Sigmoid colon (tissue), 7 donors: Measurements from ENCODE around the gene CARS1. TPM values are rescaled to one million over a fixed set of nuclear protein-coding genes. Genes with fewer than 3 reads are reported as not detected.

ENCODE experiments used
- DNase-seq: peaks from one replicate; pipeline ENCODE4 v3.0.0-alpha.2; 2019
- H3K27ac ChIP-seq, 4 donors: fragments of 200-600 bp; sonication (generic); one replicate each; pipeline ENCODE4 v1.5.1; 2016 to 2019; ENCODE audit warnings: mild to moderate bottlenecking in 1 of 4
- H3K27me3 ChIP-seq, 3 donors: fragments of 200-600 bp; sonication (generic); one replicate each; pipeline ENCODE4 v1.5.1; 2019; ENCODE audit warnings: mild to moderate bottlenecking in 1 of 3
- H3K36me3 ChIP-seq, 4 donors: fragments of 200-600 bp; sonication (generic); one replicate each; pipeline ENCODE4 v1.5.1; 2016 to 2019
- H3K4me1 ChIP-seq, 4 donors: fragments of 200-600 bp; sonication (generic); one replicate each; pipeline ENCODE4 v1.5.1; 2017 to 2019
- H3K4me3 ChIP-seq, 4 donors: fragments of 200-600 bp; sonication (generic); one replicate each; pipeline ENCODE4 v1.5.1; 2017 to 2019; ENCODE audit warnings: mild to moderate bottlenecking in 2 of 4, moderate library complexity in 1 of 4
- H3K9me3 ChIP-seq, 4 donors: fragments of 200-600 bp in 3 of 4; sonication (generic) in 3 of 4; one replicate each; pipeline versions ENCODE4 v1.5.1 to v1.6.1; 2013 to 2019
- EP300 ChIP-seq, 4 donors: sonication (generic); formaldehyde crosslinking; IDR thresholded peaks; one replicate each; pipeline ENCODE4 v1.6.1; 2017; ENCODE audit warnings: antibody characterized with exemption in 4 of 4
- POLR2A ChIP-seq, 2 donors: fragments of 450-650 bp; IDR thresholded peaks; one replicate each; pipeline ENCODE4 v1.6.1; 2016; ENCODE audit warnings: antibody characterized with exemption in 2 of 2, mild to moderate bottlenecking in 2 of 2, moderate library complexity in 2 of 2
- POLR2AphosphoS5 ChIP-seq, 4 donors: sonication (generic); formaldehyde crosslinking; IDR thresholded peaks; one replicate each; pipeline ENCODE4 v1.6.1; 2017; ENCODE audit warnings: antibody characterized with exemption in 4 of 4
- WGBS, 2 donors: extraction: QIAGEN DNeasy Blood & Tissue Kit; methylation state at CpG; one replicate each; pipeline ENCODE4 v1.1.7; 2013; 5-methylcytosine and 5-hydroxymethylcytosine counted together
- intact Hi-C: fragments of 100-400 bp; cut with DNase I; formaldehyde crosslinking; loops from one replicate; pipeline ENCODE4 v1.15.1; 2023
- polyA plus RNA-seq, 3 donors: library from polyadenylated mRNA; stranded (reverse); fragments of 200-250 nt; gene quantifications; one replicate each; pipeline ENCODE4 v1.2.3, GENCODE V29; 2013
- total RNA-seq, 4 donors: library from RNA; depleted of rRNA; stranded (reverse); fragments of >200 nt; gene quantifications; one replicate each; pipeline ENCODE4 v1.1.0, GENCODE V29; 2016
- TF ChIP-seq, protein P1 (sequence below), 4 experiments: fragments of 450-650 bp in 3 of 4; fragments of 200-600 bp in 1 of 4; IDR thresholded peaks; one replicate each; pipeline ENCODE4 v1.5.1; 2016 to 2019; ENCODE audit warnings: antibody characterized with exemption in 4 of 4, mild to moderate bottlenecking in 3 of 4, moderate library complexity in 2 of 4
- donor health status: healthy with polysubstance abuse.
- donor health status: Bipolar disorder and iron deficiency.
- donor health status: healthy.

Gene CARS1
- total and polyA plus RNA-seq, 7 donors: 21.0 to 57.1 (median 35.9) TPM

DNA sequence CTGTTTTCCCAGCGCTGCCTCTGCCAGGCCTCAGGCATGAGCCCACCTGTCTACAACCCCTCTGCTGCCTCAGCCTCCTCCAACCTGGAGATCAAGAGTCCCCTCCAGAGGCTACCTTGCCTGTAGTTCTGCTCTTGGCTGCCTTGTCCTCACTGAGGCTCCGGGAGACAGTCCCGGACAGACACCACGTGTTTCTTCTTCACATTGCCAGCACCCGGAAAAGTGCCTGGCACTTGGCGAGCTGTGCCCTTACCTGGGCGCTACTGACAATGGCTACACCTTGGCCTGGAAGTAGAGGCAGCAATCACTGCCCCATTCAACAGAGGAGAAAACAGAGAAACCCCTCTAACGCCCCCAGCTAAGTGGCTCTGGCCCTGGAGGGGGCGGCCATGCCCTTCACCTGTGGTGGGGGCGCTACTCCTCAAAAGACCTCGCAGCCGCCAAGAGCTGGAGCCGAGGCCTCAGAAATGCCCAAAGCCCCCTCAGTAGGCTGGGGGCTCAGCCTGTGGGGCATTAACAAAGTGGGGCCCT, 62.1 kb downstream of the CARS1 start:
- no peak for DNase-seq
- no peak overlapping the region for H3K27ac ChIP-seq
- no peaks in the 10 kb centered on the region for H3K36me3 ChIP-seq
- TF ChIP-seq POLR2A (IDR thresholded peaks at IDR 0.05): no peak
- TF ChIP-seq, protein P1, sequence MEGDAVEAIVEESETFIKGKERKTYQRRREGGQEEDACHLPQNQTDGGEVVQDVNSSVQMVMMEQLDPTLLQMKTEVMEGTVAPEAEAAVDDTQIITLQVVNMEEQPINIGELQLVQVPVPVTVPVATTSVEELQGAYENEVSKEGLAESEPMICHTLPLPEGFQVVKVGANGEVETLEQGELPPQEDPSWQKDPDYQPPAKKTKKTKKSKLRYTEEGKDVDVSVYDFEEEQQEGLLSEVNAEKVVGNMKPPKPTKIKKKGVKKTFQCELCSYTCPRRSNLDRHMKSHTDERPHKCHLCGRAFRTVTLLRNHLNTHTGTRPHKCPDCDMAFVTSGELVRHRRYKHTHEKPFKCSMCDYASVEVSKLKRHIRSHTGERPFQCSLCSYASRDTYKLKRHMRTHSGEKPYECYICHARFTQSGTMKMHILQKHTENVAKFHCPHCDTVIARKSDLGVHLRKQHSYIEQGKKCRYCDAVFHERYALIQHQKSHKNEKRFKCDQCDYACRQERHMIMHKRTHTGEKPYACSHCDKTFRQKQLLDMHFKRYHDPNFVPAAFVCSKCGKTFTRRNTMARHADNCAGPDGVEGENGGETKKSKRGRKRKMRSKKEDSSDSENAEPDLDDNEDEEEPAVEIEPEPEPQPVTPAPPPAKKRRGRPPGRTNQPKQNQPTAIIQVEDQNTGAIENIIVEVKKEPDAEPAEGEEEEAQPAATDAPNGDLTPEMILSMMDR (IDR thresholded peaks at IDR 0.05): no peak
- TF ChIP-seq EP300 (IDR thresholded peaks at IDR 0.05): no peak
- 87 to 90% methylated on average over 13 of the region's 13 CpGs for WGBS, 2 donors
- no peaks in the 10 kb centered on the region for H3K9me3 ChIP-seq
- intact Hi-C loops: no loop called here
- H3K27me3 ChIP-seq: no peaks in the 10 kb centered on the region
- H3K4me3 ChIP-seq: no peak overlapping the region
- peaks cover 0 to 26% (median 21%) of the 10 kb centered on the region in 4 donors for H3K4me1 ChIP-seq

DNA sequence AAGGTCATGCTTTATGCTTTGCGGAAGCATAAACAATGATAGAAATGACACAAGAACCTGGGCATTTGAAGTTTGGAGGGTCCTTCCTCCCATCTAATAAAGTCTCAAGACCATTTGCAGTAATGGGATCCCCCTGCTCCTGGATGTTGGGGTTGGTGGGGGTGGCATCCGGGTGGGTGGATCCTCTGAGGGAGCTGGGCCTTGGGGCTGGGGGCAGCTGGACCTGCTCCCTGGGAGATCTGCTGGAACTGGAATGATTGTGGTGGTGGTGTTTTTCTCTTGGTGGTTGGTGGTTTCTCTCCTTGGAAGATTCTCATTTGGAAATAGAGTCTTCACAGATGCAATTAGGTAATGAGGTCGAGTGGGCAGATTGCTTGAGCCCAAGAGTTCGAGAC, 62.9 kb downstream of the CARS1 start:
- Histone ChIP-seq H3K27me3 (no peaks in the 10 kb centered on the region), H3K4me1 (peaks cover 0 to 30% (median 26%) of the 10 kb centered on the region in 4 donors), H3K4me3 (no peak overlapping the region), H3K9me3 (no peaks in the 10 kb centered on the region), H3K27ac (no peak overlapping the region), H3K36me3 (no peaks in the 10 kb centered on the region)
- 93 to 94% methylated on average over 4 of the region's 4 CpGs for WGBS, 2 donors
- DNase-seq: no peak
- intact Hi-C loops: loop anchor here (5.0 kb wide), 1 partner anchor 63 kb away; the partner anchor contains the start of gene CARS1
- no peak for TF ChIP-seq POLR2A (IDR thresholded peaks at IDR 0.05)
- TF ChIP-seq POLR2AphosphoS5 (IDR thresholded peaks at IDR 0.05): no peak
- TF ChIP-seq, protein P1 (IDR thresholded peaks at IDR 0.05): no peak
- TF ChIP-seq EP300 (IDR thresholded peaks at IDR 0.05): no peak

DNA sequence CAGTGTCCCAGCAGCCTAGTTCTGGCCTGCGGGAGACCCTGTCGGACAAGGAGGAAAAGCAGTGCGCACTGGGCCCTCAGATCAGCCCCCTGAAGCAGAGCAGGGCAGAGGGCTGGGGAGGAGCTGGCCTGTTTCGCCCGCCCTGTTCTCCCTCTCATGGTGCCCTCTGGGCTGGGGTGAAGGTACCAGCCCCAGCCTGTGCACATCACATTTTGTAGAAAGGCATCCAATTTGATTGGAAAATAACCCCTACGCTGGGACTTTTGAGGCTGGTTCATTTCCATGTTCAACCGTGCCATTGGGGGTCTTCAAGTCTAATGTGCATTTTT, 64.3 kb downstream of the CARS1 start:
- H3K36me3 ChIP-seq: no peaks in the 10 kb centered on the region
- no peak for DNase-seq
- no peaks in the 10 kb centered on the region for H3K27me3 ChIP-seq
- WGBS, 2 donors: 23 to 37% methylated on average over 7 of the region's 7 CpGs
- H3K4me3 ChIP-seq: peak overlapping the region in 3 of 4 donors; percentile 79 to 95 (median 93)
- H3K4me1 ChIP-seq: peaks cover 0 to 44% (median 40%) of the 10 kb centered on the region in 4 donors
- H3K9me3 ChIP-seq: no peaks in the 10 kb centered on the region
- no peak overlapping the region for H3K27ac ChIP-seq
- TF ChIP-seq EP300 (IDR thresholded peaks at IDR 0.05) (no peak), POLR2A (IDR thresholded peaks at IDR 0.05) (no peak), POLR2AphosphoS5 (IDR thresholded peaks at IDR 0.05) (no peak)
- TF ChIP-seq, protein P1 (IDR thresholded peaks at IDR 0.05): no peak
- intact Hi-C loops: loop anchor here (5.0 kb wide), 1 partner anchor 64 kb away; the partner anchor contains the start of gene CARS1

DNA sequence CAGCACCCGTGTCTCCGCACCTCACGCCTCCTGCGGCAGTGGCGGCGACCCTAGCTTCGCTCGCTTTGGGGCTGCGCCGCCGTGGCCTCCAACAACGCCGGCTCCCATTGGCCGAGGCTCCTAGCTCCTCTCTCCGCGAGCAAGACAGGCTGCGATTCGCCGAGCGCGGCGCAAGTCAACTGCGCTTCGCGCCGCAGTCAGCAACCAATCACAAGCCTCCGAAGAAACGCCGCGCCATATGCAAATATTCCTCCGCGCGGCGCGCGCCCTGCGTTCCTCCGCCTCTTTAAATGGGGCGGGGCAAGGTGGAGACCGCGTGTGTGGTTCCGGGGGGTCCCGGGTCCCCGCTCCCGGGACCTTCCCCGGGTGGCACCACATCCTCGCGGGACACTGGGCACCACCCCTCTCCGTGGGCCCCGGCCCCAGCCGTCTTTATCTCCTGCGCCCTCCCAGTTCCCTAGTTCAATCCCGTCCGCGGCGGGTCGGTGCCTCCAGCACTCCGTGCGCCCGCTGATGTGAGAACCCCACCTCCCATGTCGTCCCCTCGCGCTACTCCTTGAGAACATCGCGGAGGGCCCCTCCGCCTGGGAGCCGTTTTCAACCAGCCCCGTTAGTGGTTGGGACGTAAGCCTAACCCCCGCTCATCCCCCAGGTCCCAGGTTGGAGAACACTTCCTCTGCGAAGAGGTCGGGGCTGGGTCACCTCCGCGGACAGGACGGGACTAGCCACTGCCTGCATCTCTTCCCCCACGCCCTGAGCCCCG, 64.8 kb downstream of the CARS1 start, which contains the start of gene NAP1L4:
NAP1L4 (minus strand) TSS at position 96 of the 763 bp plus-strand sequence. CDS start 13,109 bp downstream, outside the sequence.
- intact Hi-C loops: loop anchor here (5.0 kb wide), 1 partner anchor 65 kb away; the partner anchor contains the start of gene CARS1
- H3K36me3 ChIP-seq: no peaks in the 10 kb centered on the region
- 0 to 1% methylated on average over 77 of the region's 77 CpGs for WGBS, 2 donors

More for the DNA sequence above, 64.8 kb downstream of the CARS1 start, which contains the start of gene NAP1L4:
- Histone ChIP-seq H3K4me1 (peaks cover 0 to 48% (median 45%) of the 10 kb centered on the region in 4 donors), H3K9me3 (no peaks in the 10 kb centered on the region), H3K4me3 (peak within 1 kb of the TSS; percentile 79 to 95 (median 90)), H3K27me3 (no peaks in the 10 kb centered on the region), H3K27ac (peak within 1 kb of the TSS; percentile 92 to 98 (median 95))
- peak; percentile 87 to 94 (median 92) for TF ChIP-seq POLR2AphosphoS5 (IDR thresholded peaks at IDR 0.05)
- no peak for TF ChIP-seq EP300 (IDR thresholded peaks at IDR 0.05)
- TF ChIP-seq, protein P1 (IDR thresholded peaks at IDR 0.05): no peak
- no peak for TF ChIP-seq POLR2A (IDR thresholded peaks at IDR 0.05)
- DNase-seq: peak; percentile 98
